Upper lobe of left lung (tissue), 6 donors: Measurements from ENCODE around the gene FGF16. TPM values are rescaled to one million over a fixed set of nuclear protein-coding genes. Genes with fewer than 3 reads are reported as not detected.
A peak's percentile ranks its signal among the peaks of the same experiment; 100 is the strongest.
"Not testable (repeated sequence)": the region's sequence is repeated elsewhere in the genome, so short reads cannot be mapped to it uniquely, and the experiment has no call there.

Source experiments
- ATAC-seq, 2 donors: fragments of 200-7000 bp; cut with Tn5 transposase; one replicate each; pipeline ENCODE4 v1.9.1; 2022; ENCODE audit warnings: mild to moderate bottlenecking in 2 of 2, moderate library complexity in 2 of 2; ENCODE audit not compliant: low FRiP score in 2 of 2
- DNase-seq, 2 donors: peaks; one replicate each; pipeline ENCODE4 v3.0.0-alpha.2; 2019 to 2020
- H3K27ac ChIP-seq, 4 donors: fragments of 200-600 bp; sonication (generic); one replicate each; pipeline ENCODE4 v1.5.1; 2016 to 2019
- H3K27me3 ChIP-seq, 4 donors: fragments of 200-600 bp; sonication (generic); one replicate each; pipeline ENCODE4 v1.5.1; 2017 to 2019
- H3K36me3 ChIP-seq, 4 donors: fragments of 200-600 bp; sonication (generic); one replicate each; pipeline ENCODE4 v1.5.1; 2016 to 2019
- H3K4me1 ChIP-seq, 4 donors: fragments of 200-600 bp; sonication (generic); one replicate each; pipeline ENCODE4 v1.5.1; 2018 to 2019
- H3K4me3 ChIP-seq, 4 donors: fragments of 200-600 bp; sonication (generic); one replicate each; pipeline ENCODE4 v1.5.1; 2017 to 2019; ENCODE audit warnings: mild to moderate bottlenecking in 2 of 4, moderate library complexity in 1 of 4
- H3K9me3 ChIP-seq, 4 donors: fragments of 200-600 bp; sonication (generic); one replicate each; pipeline ENCODE4 v1.5.1; 2018 to 2019
- EP300 ChIP-seq, 4 donors: sonication (generic); formaldehyde crosslinking; IDR thresholded peaks; one replicate each; pipeline ENCODE4 v1.5.1; 2017; ENCODE audit warnings: antibody characterized with exemption in 4 of 4, control low read depth in 2 of 4
- POLR2A ChIP-seq, 4 donors: fragments of 450-650 bp; IDR thresholded peaks; one replicate each; pipeline ENCODE4 v1.5.1; 2016 to 2017; ENCODE audit warnings: antibody characterized with exemption in 4 of 4, mild to moderate bottlenecking in 2 of 4
- POLR2AphosphoS5 ChIP-seq, 2 donors: sonication (generic); formaldehyde crosslinking; IDR thresholded peaks; one replicate each; pipeline ENCODE4 v1.5.1; 2017; ENCODE audit warnings: antibody characterized with exemption in 2 of 2
- WGBS, 2 donors: methylation state at CpG; one replicate each; pipeline ENCODE4 v1.1.5; 2017 to 2018; 5-methylcytosine and 5-hydroxymethylcytosine counted together
- total RNA-seq, 6 donors: library from RNA; depleted of rRNA in 4 of 6; stranded (reverse); fragments of >200 nt in 4 of 6; gene quantifications; one replicate each; pipeline versions ENCODE4 v1.1.0 to v1.2.1, GENCODE V29; 2016 to 2021
- TF ChIP-seq, protein P1 (sequence below), 6 experiments: fragments of 450-650 bp in 4 of 6; fragments of 200-600 bp in 2 of 6; sonication (generic) in 2 of 6; IDR thresholded peaks; one replicate each; pipeline ENCODE4 v1.5.1; 2016 to 2019; ENCODE audit warnings: antibody characterized with exemption in 6 of 6
- donor health status: DM: no; HTN: no; CAD: no; lungs with moderate emphysema.
- donor health status: DM: no; HTN: yes; CAD: no; lungs with severe emphysema.

Gene FGF16
- total RNA-seq = under 1 TPM in 1 of 6 donors, not detected in 5; 0.20 TPM

DNA sequence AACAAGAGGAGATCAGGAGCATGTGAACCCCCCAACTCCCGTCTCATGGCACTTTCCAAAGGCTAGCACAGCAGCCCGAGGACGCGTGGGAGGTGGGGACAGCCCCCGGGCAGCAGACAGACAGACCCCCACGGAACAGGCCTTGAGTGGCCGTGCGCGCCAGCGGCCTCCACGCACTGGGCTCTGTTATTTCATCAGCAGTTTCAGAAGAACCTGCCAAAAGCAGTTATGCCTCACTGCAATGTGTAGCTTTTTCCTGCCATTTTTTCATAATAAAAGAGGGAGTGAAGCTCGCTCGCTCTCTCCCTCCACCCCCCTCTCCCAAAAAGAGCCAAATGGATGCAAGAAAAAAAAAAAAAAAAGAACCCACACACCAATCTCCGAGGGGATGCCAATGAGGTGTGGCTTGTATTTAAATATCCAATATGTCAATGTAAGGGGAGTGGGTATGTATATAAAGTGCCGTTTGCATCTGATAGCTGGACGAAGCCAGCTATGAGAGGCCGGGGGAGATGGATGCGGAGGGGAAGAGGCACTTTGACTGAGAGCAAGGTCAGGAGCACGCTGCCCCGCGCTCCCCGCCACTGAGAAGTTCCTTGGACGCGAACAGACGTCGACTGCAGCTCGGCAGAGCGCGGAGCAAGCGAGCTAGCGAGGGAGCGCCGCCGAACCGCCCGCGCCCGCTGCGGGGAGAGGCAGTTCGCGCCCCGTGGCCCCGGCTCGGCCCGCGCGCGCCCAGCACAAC lies at the start of gene FGF16:
Gene FGF16, plus strand, starts transcription at position 482 of the 745 bp plus-strand sequence. CDS start 286 bp downstream, outside the sequence.
- TF ChIP-seq, protein P1, sequence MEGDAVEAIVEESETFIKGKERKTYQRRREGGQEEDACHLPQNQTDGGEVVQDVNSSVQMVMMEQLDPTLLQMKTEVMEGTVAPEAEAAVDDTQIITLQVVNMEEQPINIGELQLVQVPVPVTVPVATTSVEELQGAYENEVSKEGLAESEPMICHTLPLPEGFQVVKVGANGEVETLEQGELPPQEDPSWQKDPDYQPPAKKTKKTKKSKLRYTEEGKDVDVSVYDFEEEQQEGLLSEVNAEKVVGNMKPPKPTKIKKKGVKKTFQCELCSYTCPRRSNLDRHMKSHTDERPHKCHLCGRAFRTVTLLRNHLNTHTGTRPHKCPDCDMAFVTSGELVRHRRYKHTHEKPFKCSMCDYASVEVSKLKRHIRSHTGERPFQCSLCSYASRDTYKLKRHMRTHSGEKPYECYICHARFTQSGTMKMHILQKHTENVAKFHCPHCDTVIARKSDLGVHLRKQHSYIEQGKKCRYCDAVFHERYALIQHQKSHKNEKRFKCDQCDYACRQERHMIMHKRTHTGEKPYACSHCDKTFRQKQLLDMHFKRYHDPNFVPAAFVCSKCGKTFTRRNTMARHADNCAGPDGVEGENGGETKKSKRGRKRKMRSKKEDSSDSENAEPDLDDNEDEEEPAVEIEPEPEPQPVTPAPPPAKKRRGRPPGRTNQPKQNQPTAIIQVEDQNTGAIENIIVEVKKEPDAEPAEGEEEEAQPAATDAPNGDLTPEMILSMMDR (IDR thresholded peaks at IDR 0.05) = no peak
- no peak for TF ChIP-seq EP300 (IDR thresholded peaks at IDR 0.05)
- DNase-seq (peak in 1 of 2 donors; percentile 68), ATAC-seq (peak in 1 of 2 donors; percentile 64)
- Histone ChIP-seq H3K9me3 (no peaks in the 10 kb centered on the region), H3K27ac (no peak within 1 kb of the TSS), H3K36me3 (no peaks in the 10 kb centered on the region), H3K4me1 (peaks cover 3 to 13% (median 7%) of the 10 kb centered on the region in 4 donors), H3K27me3 (no peaks in the 10 kb centered on the region), H3K4me3 (peak within 1 kb of the TSS in 3 of 4 donors; percentile 29 to 45 (median 38))
- 21 to 49% methylated on average over 4 to 48 of the region's 48 CpGs for WGBS, 2 donors

DNA sequence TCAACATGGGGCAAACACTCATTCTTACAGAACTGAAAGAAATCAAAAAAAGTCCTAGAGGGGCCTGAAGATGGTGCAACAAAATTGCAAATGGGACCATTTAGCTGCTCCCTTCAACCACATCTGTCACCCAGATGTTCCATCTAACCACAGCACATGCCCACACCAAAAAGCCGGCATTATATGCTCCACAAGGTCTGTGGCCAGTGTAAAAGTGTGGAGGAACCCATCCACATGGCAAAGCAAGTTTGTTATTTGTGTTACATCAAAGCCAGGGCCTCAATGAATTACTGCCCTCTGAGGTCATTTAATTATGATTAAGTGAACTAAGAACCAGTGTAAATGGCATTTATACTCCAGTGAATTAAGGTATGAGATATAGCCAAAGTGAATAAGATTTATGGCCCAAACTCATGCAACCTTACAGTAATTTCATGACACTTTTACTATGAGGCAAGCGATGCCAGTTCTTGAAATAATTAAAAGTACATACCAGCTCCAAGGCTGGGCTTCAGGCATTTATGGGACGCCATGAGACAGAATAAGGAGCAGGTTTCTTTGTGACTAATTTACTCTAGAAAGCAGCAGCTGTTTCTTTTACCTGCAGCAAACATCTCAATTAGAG lies 48.7 kb upstream of the FGF16 start:
- WGBS, 2 donors = 53 to 100% methylated on average over 2 to 3 of the region's 3 CpGs
- H3K36me3 ChIP-seq = no peaks in the 10 kb centered on the region
- H3K4me1 ChIP-seq = no peaks in the 10 kb centered on the region
- no peaks in the 10 kb centered on the region for H3K9me3 ChIP-seq
- H3K27me3 ChIP-seq = no peaks in the 10 kb centered on the region
- H3K27ac ChIP-seq = no peak overlapping the region
- ATAC-seq (no peak), DNase-seq (no peak)
- H3K4me3 ChIP-seq = no peak overlapping the region
- TF ChIP-seq EP300 (IDR thresholded peaks at IDR 0.05) (no peak), POLR2A (IDR thresholded peaks at IDR 0.05) (no peak), POLR2AphosphoS5 (IDR thresholded peaks at IDR 0.05) (no peak)
- TF ChIP-seq, protein P1 (IDR thresholded peaks at IDR 0.05) = no peak

DNA sequence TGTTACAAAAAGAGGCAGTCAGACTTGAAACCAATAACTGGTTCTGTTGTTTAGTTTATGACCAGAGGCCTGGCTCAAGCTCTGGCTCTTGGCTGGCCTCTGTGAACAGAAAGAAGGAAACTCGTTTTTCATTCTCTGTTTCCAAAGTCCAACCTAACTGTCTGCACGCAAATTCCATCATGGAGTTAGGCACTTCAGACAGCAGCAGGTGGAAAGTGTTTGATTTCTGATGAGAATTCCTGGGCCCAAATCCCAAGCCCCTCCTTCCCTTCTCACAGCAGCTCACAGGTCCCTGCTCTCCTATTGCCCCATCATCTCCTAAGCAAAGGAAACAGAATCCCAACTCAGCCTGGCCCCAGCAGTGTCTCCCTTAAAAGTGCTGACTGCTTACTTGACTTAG lies 42.8 kb upstream of the FGF16 start:
- Histone ChIP-seq H3K4me1 (no peaks in the 10 kb centered on the region), H3K9me3 (no peaks in the 10 kb centered on the region), H3K36me3 (no peaks in the 10 kb centered on the region), H3K27me3 (no peaks in the 10 kb centered on the region), H3K4me3 (no peak overlapping the region), H3K27ac (no peak overlapping the region)
- peak in 1 of 2 donors; percentile 54 for ATAC-seq
- WGBS, 2 donors = 40 to 59% methylated on average over 2 of the region's 2 CpGs
- TF ChIP-seq, protein P1 (IDR thresholded peaks at IDR 0.05) = no peak
- no peak for TF ChIP-seq POLR2A (IDR thresholded peaks at IDR 0.05)
- no peak for TF ChIP-seq EP300 (IDR thresholded peaks at IDR 0.05)
- TF ChIP-seq POLR2AphosphoS5 (IDR thresholded peaks at IDR 0.05) = no peak
- no peak for DNase-seq

DNA sequence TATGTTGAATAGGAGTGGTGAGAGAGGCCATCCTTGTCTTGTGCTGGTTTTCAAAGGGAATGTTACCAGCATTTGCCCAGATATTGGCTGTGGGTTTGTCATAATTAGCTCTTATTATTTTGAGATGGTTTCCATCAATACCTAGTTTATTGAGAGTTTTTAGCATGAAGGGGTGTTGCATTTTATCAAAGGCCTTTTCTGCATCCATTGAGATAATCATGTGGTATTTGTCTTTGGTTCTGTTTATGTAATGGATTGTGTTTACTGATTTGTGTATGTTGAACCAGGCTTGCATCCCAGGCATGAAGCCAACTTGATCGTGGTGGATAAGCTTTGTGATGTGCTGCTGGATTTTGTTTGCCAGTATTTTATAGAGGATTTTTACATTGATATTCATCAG lies 39.4 kb upstream of the FGF16 start:
- WGBS, 2 donors = 57 to 60% methylated on average over 1 of the region's 1 CpG
- not testable (repeated sequence) for H3K4me1 ChIP-seq, H3K4me3 ChIP-seq, H3K27me3 ChIP-seq, H3K27ac ChIP-seq, ATAC-seq, H3K36me3 ChIP-seq, DNase-seq, H3K9me3 ChIP-seq

DNA sequence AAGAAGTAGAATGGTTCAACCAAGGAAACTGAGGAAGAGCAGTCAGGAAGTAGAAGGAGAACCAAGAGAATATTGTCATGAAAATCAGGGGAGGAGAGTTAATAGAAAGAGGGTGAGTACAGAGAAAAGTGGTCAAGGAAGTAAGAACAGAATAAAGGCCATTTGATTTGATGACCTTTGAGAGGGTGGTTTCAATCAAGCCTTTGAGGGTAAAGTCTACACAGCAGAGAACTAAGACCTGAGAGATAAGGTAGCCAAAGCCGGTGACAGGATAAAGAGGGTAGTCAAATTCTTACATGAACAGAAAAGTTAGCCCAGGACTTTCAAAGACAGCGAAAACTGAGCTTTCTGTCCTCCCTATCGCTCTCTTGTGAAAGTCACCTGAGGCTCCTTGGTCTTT lies 34.6 kb upstream of the FGF16 start:
- H3K36me3 ChIP-seq = no peaks in the 10 kb centered on the region
- TF ChIP-seq, protein P1 (IDR thresholded peaks at IDR 0.05) = no peak
- TF ChIP-seq EP300 (IDR thresholded peaks at IDR 0.05) (no peak), POLR2AphosphoS5 (IDR thresholded peaks at IDR 0.05) (no peak), POLR2A (IDR thresholded peaks at IDR 0.05) (no peak)
- ATAC-seq (no peak), DNase-seq (no peak)
- H3K27ac ChIP-seq = no peak overlapping the region
- no peaks in the 10 kb centered on the region for H3K4me1 ChIP-seq
- 65 to 92% methylated on average over 3 of the region's 3 CpGs for WGBS, 2 donors
- no peaks in the 10 kb centered on the region for H3K27me3 ChIP-seq
- no peak overlapping the region for H3K4me3 ChIP-seq
- H3K9me3 ChIP-seq = peaks cover 0 to 8% (median 0%) of the 10 kb centered on the region in 4 donors
